IPS-20b (cell line): ENCODE results near the gene SEC31B.

Experiments used
- H3K27ac ChIP-seq: one replicate; pipeline ENCODE4 v1.5.1; 2013; ENCODE audit warnings: low read length
- H3K27me3 ChIP-seq: 2 replicates; pipeline ENCODE4 v1.6.1; 2013; ENCODE audit warnings: mild to moderate bottlenecking, low read length, inconsistent platforms; ENCODE audit not compliant: insufficient read depth
- H3K36me3 ChIP-seq: 2 replicates; pipeline ENCODE4 v1.6.1; 2013; ENCODE audit warnings: low read depth, mild to moderate bottlenecking, inconsistent platforms, low read length, moderate library complexity; ENCODE audit not compliant: insufficient read depth
- H3K4me1 ChIP-seq: 2 replicates; pipeline ENCODE4 v1.6.1; 2013; ENCODE audit warnings: mild to moderate bottlenecking, control low read depth, inconsistent platforms, low read length, moderate library complexity; ENCODE audit not compliant: insufficient read depth
- H3K4me3 ChIP-seq: 2 replicates; pipeline ENCODE4 v1.5.1; 2013; ENCODE audit warnings: mild to moderate bottlenecking, low read length, inconsistent platforms
- H3K9ac ChIP-seq: 2 replicates; pipeline ENCODE4 v1.6.1; 2013; ENCODE audit warnings: low read depth, mild to moderate bottlenecking, inconsistent platforms, low read length, moderate library complexity
- H3K9me3 ChIP-seq: 2 replicates; pipeline ENCODE4 v1.6.1; 2013; ENCODE audit warnings: mild to moderate bottlenecking, low read depth, low read length, inconsistent platforms; ENCODE audit not compliant: insufficient read depth

SEC31B gene

DNA sequence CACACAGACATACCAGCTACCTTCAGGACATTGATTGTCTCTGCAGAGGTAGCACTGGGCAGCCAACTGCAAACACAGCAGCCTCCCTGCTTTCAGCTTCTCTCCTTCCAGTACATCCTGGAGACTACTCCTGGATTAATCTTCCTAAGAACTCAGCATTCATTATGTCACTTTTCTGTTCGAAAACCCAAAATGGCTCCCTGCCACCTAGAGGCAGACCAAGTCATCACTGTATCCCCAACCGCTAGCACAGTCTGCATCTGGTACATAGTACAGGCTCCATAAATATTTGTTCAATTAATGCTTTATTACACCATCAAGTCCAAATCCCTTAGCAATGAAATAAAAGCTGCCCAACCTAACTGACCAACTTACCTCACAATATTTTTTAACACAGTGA lies 5.0 kb upstream of the SEC31B start:
- no peak overlapping the region for H3K27ac ChIP-seq
- H3K9me3 ChIP-seq, result no peaks in the 10 kb centered on the region
- no peak overlapping the region for H3K9ac ChIP-seq
- peaks cover 50% of the 10 kb centered on the region for H3K36me3 ChIP-seq
- H3K27me3 ChIP-seq, result peaks cover 21% of the 10 kb centered on the region
- H3K4me3 ChIP-seq, result no peak overlapping the region
- H3K4me1 ChIP-seq, result 0 out of 2 replicates have a peak, but pooled peaks cover 6% of the 10 kb centered on the region

- no peak overlapping the region for H3K27ac ChIP-seq
- peaks cover 50% of the 10 kb centered on the region for H3K36me3 ChIP-seq
These were observed 4.5 kb upstream of the SEC31B start for GRCh38 chr10:100524206-100524605.

GRCh38 chr10:100522945-100523344 lies 3.3 kb upstream of the SEC31B start:
- no peak overlapping the region for H3K4me3 ChIP-seq
- peaks cover 38% of the 10 kb centered on the region for H3K27me3 ChIP-seq
- no peak overlapping the region for H3K27ac ChIP-seq
- H3K4me1 ChIP-seq, result no peaks in the 10 kb centered on the region
- peaks cover 50% of the 10 kb centered on the region for H3K36me3 ChIP-seq
- no peaks in the 10 kb centered on the region for H3K9me3 ChIP-seq
- H3K9ac ChIP-seq, result no peak overlapping the region

More at GRCh38 chr10:100524206-100524605, 4.5 kb upstream of the SEC31B start:
- peaks cover 26% of the 10 kb centered on the region for H3K27me3 ChIP-seq
- no peak overlapping the region for H3K9ac ChIP-seq
- H3K4me1 ChIP-seq, result 0 out of 2 replicates have a peak, but pooled peaks cover 6% of the 10 kb centered on the region
- H3K9me3 ChIP-seq, result no peaks in the 10 kb centered on the region
- no peak overlapping the region for H3K4me3 ChIP-seq

GRCh38 chr10:100522107-100522801 lies 2.6 kb upstream of the SEC31B start:
- Histone ChIP-seq H3K9ac (no peak overlapping the region), H3K9me3 (no peaks in the 10 kb centered on the region), H3K36me3 (peaks cover 47% of the 10 kb centered on the region), H3K4me3 (no peak overlapping the region), H3K4me1 (no peaks in the 10 kb centered on the region), H3K27ac (no peak overlapping the region), H3K27me3 (peaks cover 42% of the 10 kb centered on the region)

DNA sequence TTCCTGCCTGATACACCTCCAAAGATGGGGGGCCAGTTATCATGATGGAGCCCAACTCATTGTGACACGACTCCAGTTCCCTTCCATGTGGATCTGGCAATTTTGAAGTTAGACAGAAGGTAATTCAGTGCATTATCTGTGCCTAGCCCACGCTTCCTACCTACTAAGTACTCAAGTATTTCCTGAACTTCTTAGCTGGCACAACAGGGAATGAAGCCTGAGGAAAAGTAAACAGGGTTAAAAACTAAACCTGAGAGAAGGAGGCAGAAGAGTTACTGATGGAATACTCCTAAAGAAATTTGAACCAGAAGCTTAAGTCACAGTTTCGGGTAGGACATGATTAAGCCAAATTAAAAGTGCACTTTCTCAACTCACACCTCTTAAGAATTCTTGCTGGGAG lies 1.1 kb upstream of the SEC31B start:
- Histone ChIP-seq H3K36me3 (peaks cover 32% of the 10 kb centered on the region), H3K9me3 (no peaks in the 10 kb centered on the region), H3K27ac (no peak overlapping the region), H3K9ac (no peak overlapping the region), H3K4me3 (no peak overlapping the region), H3K27me3 (peaks cover 42% of the 10 kb centered on the region), H3K4me1 (no peaks in the 10 kb centered on the region)

- Histone ChIP-seq H3K36me3 (peaks cover 12% of the 10 kb centered on the region; the same call in 1 of the 2 replicates), H3K9me3 (no peaks in the 10 kb centered on the region), H3K27ac (no peak overlapping the region), H3K9ac (no peak overlapping the region), H3K27me3 (peaks cover 42% of the 10 kb centered on the region), H3K4me1 (no peaks in the 10 kb centered on the region), H3K4me3 (peak overlapping the region; percentile 58)
These were observed 860 bp downstream of the SEC31B start for GRCh38 chr10:100518761-100519241.

- Histone ChIP-seq H3K27me3 (peaks cover 39% of the 10 kb centered on the region), H3K4me3 (no peak overlapping the region), H3K4me1 (no peaks in the 10 kb centered on the region), H3K9ac (no peak overlapping the region), H3K27ac (no peak overlapping the region), H3K36me3 (no peaks in the 10 kb centered on the region), H3K9me3 (no peaks in the 10 kb centered on the region)
These were observed 2.8 kb downstream of the SEC31B start for GRCh38 chr10:100516847-100517246.

DNA sequence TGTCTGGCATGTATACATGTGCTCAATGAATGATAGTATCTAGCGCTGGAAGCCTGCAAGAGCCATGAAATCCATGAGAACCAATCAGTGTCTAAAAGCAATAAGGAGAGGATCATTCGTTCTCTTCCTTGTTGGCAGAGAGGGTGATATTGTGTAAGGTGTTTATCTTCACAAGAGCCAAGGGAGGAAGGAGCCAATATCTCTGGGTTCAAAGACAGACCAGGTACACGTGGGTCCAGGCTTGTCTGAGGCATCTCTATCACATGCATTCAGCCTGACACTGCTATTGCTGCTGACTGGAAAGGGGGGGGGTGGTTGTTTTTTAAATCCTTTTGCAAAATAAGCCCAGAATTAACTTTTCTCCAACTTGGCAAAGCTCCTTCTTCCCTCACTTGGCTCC lies 4.0 kb downstream of the SEC31B start:
- H3K4me1 ChIP-seq, result no peaks in the 10 kb centered on the region
- no peak overlapping the region for H3K9ac ChIP-seq
- no peaks in the 10 kb centered on the region for H3K9me3 ChIP-seq
- H3K27ac ChIP-seq, result no peak overlapping the region
- no peak overlapping the region for H3K4me3 ChIP-seq
- H3K36me3 ChIP-seq, result no peaks in the 10 kb centered on the region
- peaks cover 30% of the 10 kb centered on the region for H3K27me3 ChIP-seq

DNA sequence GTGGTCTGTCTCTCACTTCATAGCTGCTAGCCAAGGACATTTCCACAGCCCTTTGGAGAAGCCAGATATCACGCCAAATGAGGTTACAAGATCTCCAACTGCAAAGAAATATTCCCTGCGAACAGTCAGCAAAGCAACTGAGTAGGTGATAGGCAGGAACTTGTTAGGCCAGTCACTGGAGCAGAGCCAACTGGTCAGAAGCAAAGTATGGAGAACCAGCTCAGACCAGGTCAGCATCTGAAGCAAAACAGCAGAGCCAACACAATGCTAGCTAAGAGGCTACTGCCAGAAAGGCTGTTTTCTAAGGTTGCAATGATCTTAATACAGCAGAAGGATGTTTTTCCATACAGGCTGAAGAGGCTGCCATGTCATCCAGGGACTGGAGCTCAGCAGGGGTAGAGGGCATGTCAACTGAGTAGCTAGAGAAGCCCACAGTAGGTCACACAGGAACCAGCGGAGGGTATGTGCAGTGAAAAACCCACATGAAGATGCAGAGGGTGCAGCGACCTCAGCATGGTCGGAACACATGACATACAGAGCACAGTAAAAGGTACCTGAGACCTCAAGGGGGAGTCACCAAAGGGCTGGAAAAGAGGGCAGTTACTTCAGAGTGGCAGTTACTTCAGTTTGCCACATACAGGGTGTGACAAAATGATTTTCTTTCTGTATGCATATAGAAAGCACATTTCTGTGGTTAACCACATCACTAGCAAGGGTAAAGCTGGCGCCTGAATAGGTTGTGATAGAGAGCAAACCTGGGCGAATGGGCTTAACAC lies 8.9 kb downstream of the SEC31B start:
- no peaks in the 10 kb centered on the region for H3K36me3 ChIP-seq
- no peak overlapping the region for H3K9ac ChIP-seq
- H3K27ac ChIP-seq, result no peak overlapping the region
- no peak overlapping the region for H3K4me3 ChIP-seq
- no peaks in the 10 kb centered on the region for H3K4me1 ChIP-seq
- H3K9me3 ChIP-seq, result no peaks in the 10 kb centered on the region
- H3K27me3 ChIP-seq, result peaks cover 11% of the 10 kb centered on the region; the same call in 1 of the 2 replicates

DNA sequence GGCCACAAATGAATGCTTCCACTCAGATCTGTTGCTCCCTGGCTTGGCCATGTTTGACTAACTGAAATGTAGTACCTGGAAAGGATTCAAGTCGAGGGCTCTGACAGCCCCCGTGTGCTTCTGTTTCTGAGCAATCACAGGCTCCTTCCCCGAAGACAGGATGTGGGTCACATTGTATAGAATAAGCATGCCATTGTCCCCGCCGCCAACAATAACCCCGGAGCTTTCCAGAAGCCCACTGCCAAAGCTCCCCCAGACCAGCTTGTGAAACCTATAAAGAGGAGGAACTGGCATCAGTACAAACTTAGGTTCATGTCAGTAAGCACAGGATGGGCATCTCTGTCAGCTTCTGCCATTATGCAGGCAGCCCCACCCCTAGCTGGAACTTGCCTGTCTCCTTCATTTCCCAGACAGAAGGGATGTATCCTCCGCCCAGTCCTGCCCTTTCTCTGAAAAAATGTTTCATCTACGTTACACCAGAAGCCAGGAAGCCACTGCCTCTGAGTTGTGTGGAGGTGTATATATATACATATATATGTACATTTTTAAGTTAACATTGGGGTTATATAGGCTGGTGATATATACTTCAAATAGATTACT lies 10.3 kb downstream of the SEC31B start:
- H3K9ac ChIP-seq, result no peak overlapping the region
- H3K27me3 ChIP-seq, result peaks cover 11% of the 10 kb centered on the region; the same call in 1 of the 2 replicates
- H3K9me3 ChIP-seq, result no peaks in the 10 kb centered on the region
- H3K36me3 ChIP-seq, result no peaks in the 10 kb centered on the region
- no peaks in the 10 kb centered on the region for H3K4me1 ChIP-seq
- no peak overlapping the region for H3K4me3 ChIP-seq
- no peak overlapping the region for H3K27ac ChIP-seq

DNA sequence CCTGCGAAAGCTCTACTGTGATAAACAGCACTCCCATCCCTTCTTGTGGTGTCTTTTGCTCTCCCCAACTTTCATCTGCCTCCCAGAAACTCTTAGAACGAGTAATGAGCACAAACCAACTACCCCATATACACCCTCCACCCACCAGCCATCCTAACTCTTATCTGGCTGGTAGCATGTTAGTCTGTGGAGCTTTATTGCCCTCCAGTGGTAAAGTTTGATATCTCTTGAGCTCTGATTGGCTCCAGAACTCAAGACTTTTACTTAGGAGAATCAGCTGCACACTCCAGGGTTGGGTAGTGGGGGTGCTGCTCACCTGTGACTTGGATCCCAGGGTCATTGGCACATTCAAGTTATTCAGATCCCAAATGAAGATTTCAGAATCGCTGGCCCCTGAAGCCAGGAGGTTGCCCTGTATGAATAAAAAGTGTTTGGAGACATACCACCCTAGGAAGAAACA lies 10.9 kb downstream of the SEC31B start:
- no peak overlapping the region for H3K27ac ChIP-seq
- H3K27me3 ChIP-seq, result peaks cover 11% of the 10 kb centered on the region; the same call in 1 of the 2 replicates
- H3K9me3 ChIP-seq, result no peaks in the 10 kb centered on the region
- no peak overlapping the region for H3K9ac ChIP-seq
- H3K4me3 ChIP-seq, result no peak overlapping the region
- no peaks in the 10 kb centered on the region for H3K36me3 ChIP-seq
- H3K4me1 ChIP-seq, result no peaks in the 10 kb centered on the region
